IgD-negative memory B cell (primary cell): Measurements from ENCODE around the gene SELENON. TPM values are rescaled to one million over a fixed set of nuclear protein-coding genes. Genes with fewer than 3 reads are reported as not detected.

Experiments
- H3K27ac Mint-ChIP-seq, 3 donors: one replicate each; pipeline ENCODE4 v1.8.0; 2020 to 2022; ENCODE audit warnings: mild to moderate bottlenecking in 3 of 3, mixed read lengths in 3 of 3, moderate library complexity in 1 of 3
- H3K27me3 Mint-ChIP-seq: one replicate; pipeline ENCODE4 v1.8.0; 2021; ENCODE audit warnings: mixed read lengths
- H3K36me3 Mint-ChIP-seq: one replicate; pipeline ENCODE4 v1.8.0; 2020; ENCODE audit warnings: mild to moderate bottlenecking, mixed read lengths
- H3K4me1 Mint-ChIP-seq, 3 donors: one replicate each; pipeline ENCODE4 v1.8.0; 2020 to 2022; ENCODE audit warnings: mixed read lengths in 3 of 3, mild to moderate bottlenecking in 1 of 3
- H3K4me3 Mint-ChIP-seq, 4 donors: one replicate each; pipeline ENCODE4 v1.8.0; 2020 to 2022; ENCODE audit warnings: mild to moderate bottlenecking in 4 of 4, mixed read lengths in 4 of 4, moderate library complexity in 3 of 4
- H3K9me3 Mint-ChIP-seq, 3 donors: one replicate each; pipeline ENCODE4 v1.8.0; 2020 to 2021; ENCODE audit warnings: mixed read lengths in 3 of 3, mild to moderate bottlenecking in 1 of 3
- polyA plus RNA-seq: library from polyadenylated mRNA; unstranded; fragments of 300-500 nt; fragmentation: Illumina TruSeq; gene quantifications from one replicate; pipeline ENCODE4 v1.2.3, GENCODE V29; 2021

Gene SELENON
- polyA plus RNA-seq, 1 donor from 2014 or later = 1.2 TPM

DNA sequence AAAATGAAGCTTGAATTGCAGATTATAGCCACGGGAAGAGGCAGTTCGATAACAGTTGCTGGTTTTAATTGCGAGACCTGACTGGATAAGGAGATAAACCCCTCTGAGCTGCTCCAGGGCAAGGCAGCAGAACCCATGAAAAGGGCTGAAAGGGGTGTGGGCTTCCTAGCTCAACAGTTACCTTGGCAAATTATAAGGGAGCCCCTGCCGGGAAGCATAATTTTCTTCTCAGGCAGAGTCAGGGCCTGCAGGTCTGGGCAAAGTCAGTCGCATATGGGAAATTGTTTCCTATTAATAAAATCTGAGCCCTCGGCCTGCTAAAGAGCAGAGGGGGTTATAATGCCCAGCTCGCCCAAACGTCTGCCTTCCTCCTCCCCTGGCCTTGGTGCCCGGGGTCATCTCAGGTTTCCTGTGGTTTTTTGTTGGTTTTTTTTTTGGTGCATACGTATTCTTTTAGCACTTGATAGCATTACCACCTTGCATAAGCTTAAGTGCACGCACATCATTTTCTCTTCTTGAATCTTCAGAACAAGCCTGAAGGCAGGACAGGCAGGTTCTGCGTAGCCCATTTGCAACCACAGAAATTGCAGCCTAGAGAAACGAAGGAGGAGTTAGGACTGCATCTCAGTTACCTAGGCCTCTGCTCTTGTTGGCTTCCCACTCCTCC is 33.9 kb upstream of the SELENON start:
- Mint-ChIP-seq H3K36me3 (no peaks in the 10 kb centered on the region), H3K27ac (no peak overlapping the region), H3K4me1 (peaks cover 0 to 2% (median 1%) of the 10 kb centered on the region in 3 donors), H3K4me3 (no peak overlapping the region), H3K27me3 (peaks cover 6% of the 10 kb centered on the region), H3K9me3 (no peaks in the 10 kb centered on the region)

DNA sequence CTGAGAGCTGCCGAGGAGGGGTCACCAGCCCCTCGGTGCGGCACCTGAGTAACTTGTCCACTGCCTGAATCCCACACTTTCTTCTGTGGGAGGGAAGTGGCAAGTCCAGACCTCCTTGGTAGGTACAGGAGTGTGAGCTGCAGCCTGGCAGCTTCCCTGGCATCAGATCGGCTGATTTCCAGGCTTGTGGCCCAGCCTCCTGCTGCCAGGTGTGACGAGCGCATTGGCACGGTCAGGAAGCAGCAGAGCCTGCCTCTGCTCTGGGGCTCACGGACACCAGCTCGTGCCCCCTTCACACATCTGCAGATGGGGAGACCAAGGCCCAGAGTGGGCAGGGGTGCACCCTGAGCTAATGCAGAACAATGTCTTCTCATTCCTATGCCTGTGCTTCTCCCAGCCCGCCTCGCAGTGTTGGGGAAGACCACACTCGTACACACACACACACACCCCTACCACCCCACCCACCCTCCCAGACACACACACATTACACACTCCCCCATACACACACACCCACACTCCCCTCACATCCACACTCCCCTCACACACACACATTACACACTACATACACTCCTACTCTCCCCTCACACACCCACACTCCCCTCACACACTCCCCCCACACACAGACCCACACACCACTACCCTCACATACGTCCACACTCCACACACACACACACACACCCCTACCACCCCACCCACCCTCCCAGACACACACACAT is 33.1 kb upstream of the SELENON start:
- Mint-ChIP-seq H3K9me3 (no peaks in the 10 kb centered on the region), H3K27ac (no peak overlapping the region), H3K4me3 (no peak overlapping the region), H3K4me1 (peaks cover 0 to 7% (median 7%) of the 10 kb centered on the region in 3 donors), H3K27me3 (peaks cover 14% of the 10 kb centered on the region), H3K36me3 (no peaks in the 10 kb centered on the region)

DNA sequence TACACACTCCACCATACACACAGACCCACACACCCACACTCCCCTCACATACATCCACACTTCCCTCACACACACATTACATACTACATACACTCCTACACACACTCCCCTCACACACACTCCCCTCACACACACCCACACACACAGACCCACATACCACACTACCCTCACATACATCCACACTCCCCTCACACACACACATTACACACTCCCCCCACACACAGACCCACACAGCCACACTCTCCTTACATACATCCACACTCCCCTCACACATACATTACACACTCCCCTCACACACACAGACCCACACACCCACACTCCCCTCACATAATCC is 32.6 kb upstream of the SELENON start:
- Mint-ChIP-seq H3K36me3 (no peaks in the 10 kb centered on the region), H3K4me3 (no peak overlapping the region), H3K27ac (no peak overlapping the region), H3K27me3 (peaks cover 19% of the 10 kb centered on the region), H3K9me3 (no peaks in the 10 kb centered on the region), H3K4me1 (peaks cover 0 to 7% (median 7%) of the 10 kb centered on the region in 3 donors)

DNA sequence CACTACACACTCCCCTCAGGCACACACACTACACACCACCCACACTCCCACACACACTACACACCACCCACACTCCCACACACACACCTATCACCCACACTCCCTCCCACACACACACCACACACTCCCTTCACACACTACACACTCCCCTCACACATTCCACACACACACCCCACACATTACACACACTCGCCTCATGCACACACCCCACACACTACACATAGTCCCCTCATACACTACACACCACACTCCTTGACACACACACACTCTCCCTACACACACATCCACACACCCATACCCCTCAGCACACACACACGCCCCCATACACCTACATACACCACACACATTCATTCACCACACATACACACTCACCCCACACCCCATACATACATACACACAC is 31.0 kb upstream of the SELENON start:
- Mint-ChIP-seq H3K36me3 (peaks cover 2% of the 10 kb centered on the region), H3K27ac (no peak overlapping the region), H3K4me3 (no peak overlapping the region), H3K9me3 (no peaks in the 10 kb centered on the region), H3K27me3 (peaks cover 19% of the 10 kb centered on the region), H3K4me1 (peaks cover 0 to 11% (median 7%) of the 10 kb centered on the region in 3 donors)

DNA sequence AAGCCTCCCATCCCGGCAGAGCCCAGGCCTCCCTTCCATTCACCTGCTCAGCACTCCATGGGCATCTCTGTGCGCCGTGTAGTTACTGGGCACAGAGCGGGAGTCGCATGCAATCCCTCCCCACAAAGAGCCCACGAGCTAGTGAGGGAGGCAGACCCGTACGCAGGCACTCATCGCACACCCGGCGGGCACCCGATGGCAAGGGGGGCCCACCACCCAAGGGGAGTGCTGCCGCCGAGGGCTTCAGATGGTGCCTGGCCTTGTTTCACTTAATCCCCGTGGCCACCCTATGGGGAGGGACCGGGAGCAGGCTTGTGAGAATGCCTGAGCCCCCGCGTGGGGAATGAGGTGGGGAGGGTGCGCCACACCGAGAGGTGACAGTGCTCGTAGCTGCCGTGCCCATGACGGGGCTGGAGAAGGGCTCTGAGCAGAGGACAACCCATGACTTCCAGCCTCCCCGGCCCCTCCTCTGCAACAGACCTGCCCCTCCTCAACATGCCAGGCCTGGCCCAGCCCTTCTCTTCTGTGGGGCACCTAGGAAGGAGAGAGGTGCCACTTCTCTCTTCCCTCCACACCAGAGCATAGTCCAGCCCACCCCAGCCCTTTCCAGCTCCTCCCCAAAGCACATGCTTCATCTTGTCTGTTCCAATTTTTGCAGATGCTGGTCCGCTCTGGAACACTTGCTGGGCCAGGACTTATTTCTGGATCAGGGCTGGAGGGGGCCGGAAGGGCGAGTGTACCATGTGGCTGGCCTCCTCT is 30.2 kb upstream of the SELENON start:
- H3K4me1 Mint-ChIP-seq = peaks cover 2 to 18% (median 10%) of the 10 kb centered on the region in 3 donors
- no peak overlapping the region for H3K27ac Mint-ChIP-seq
- H3K9me3 Mint-ChIP-seq = no peaks in the 10 kb centered on the region
- no peak overlapping the region for H3K4me3 Mint-ChIP-seq
- H3K36me3 Mint-ChIP-seq = peaks cover 2% of the 10 kb centered on the region
- H3K27me3 Mint-ChIP-seq = peaks cover 19% of the 10 kb centered on the region

DNA sequence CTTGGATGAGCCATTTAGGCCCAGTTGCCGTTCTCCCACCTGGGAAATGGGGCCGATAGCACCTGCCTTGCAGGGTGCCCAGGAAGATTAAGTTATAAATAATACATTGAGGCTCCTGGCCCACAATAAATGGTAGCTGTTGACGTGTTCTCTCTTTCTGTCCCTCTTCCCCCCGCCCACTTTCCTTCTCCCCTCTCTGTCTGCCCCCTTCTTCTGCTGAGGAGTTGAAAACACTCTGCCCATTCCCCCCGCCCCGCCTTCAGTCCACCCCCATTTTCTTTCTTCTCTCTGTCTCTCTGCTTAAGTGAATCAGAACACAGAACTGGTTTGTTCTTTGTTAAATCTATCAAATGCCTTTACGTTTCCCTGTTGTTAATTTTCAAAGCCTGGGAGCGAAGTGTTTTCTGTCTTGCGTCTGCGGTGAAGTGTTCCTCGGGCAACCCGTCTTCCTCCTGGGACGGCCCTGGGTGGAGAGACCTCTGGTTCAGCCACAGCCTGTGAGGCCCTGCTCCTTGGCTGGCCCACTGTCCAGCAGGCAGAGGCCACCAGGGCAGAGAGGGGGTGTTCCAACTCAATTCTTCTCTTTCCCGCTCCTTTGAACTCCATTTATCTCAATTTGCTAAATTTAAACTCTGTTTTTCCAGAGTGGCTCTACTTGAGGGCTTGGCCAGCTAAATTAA is 29.3 kb upstream of the SELENON start:
- peak overlapping the region in 1 of 3 donors; percentile 65 for H3K27ac Mint-ChIP-seq
- peaks cover 2% of the 10 kb centered on the region for H3K36me3 Mint-ChIP-seq
- no peaks in the 10 kb centered on the region for H3K9me3 Mint-ChIP-seq
- peaks cover 10 to 27% (median 17%) of the 10 kb centered on the region in 3 donors for H3K4me1 Mint-ChIP-seq
- H3K4me3 Mint-ChIP-seq = peak overlapping the region in 1 of 4 donors; percentile 17
- H3K27me3 Mint-ChIP-seq = peaks cover 19% of the 10 kb centered on the region

DNA sequence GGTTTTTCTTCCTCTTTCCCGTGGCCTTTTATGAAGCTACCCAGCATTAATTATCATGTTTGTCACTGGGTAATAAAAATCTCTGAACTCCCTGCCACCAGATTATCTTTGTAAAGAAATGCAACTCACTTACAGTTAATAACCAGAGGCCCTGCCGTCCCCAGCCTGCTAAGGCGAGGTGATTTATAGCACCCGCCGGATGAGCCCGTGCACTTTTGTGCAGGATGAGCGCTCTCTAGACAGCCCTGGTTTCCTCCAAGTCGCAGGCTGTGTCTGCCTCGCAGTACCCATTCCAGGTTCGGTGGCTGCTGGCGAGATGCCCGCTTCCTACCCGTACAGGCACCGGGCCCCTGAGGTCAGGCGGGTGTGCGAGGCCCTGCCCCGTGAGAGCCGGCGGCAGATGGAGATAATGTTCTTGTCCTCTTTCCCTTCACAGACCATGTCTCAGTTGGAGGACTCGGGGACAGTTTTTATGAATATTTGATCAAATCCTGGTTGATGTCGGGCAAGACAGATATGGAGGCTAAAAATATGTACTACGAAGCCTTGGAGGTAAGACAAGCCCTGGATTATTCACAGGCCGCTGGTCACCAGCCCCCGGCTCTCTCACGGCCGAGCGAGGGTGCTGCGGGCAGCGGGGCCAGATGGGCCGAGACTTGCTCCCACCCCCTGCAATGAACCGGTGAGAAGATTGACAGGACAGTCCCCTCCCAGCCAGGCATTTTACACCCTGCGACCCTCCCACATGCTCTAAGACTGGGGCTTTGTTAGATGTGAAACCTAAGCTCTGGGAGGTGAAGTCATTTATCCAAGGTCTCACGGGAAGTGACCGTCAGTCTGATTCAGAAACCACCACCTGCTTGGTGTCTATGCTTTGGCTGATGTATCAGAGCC is 28.5 kb upstream of the SELENON start:
- no peaks in the 10 kb centered on the region for H3K9me3 Mint-ChIP-seq
- H3K36me3 Mint-ChIP-seq = peaks cover 2% of the 10 kb centered on the region
- H3K27ac Mint-ChIP-seq = peak overlapping the region in 1 of 3 donors; percentile 65
- peaks cover 11 to 27% (median 17%) of the 10 kb centered on the region in 3 donors for H3K4me1 Mint-ChIP-seq
- H3K4me3 Mint-ChIP-seq = peak overlapping the region in 1 of 4 donors; percentile 80
- peaks cover 19% of the 10 kb centered on the region for H3K27me3 Mint-ChIP-seq

DNA sequence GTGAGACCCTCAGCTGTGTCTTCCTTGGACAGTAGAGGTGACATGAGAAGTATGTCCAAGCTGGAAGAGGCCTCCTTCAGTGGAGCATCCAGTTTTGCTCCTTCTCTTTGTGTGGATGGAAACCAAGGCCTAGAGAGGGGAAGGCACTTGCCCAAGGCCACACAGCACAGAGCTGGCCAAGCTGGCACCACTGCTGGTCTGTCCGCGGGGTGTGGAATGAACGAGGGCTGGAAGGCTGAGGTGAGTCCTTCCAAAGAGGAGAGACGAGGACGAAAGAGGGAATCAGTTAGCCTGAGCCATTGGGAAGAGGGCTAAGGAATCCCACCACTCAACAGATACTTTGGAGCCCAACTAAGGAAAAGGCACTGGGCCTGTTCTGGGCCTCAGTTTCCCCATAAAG is 27.8 kb upstream of the SELENON start:
- peak overlapping the region in 1 of 3 donors; percentile 63 for H3K27ac Mint-ChIP-seq
- H3K4me1 Mint-ChIP-seq = peaks cover 11 to 27% (median 17%) of the 10 kb centered on the region in 3 donors
- H3K9me3 Mint-ChIP-seq = no peaks in the 10 kb centered on the region
- peaks cover 2% of the 10 kb centered on the region for H3K36me3 Mint-ChIP-seq
- no peak overlapping the region for H3K4me3 Mint-ChIP-seq
- H3K27me3 Mint-ChIP-seq = peaks cover 19% of the 10 kb centered on the region

DNA sequence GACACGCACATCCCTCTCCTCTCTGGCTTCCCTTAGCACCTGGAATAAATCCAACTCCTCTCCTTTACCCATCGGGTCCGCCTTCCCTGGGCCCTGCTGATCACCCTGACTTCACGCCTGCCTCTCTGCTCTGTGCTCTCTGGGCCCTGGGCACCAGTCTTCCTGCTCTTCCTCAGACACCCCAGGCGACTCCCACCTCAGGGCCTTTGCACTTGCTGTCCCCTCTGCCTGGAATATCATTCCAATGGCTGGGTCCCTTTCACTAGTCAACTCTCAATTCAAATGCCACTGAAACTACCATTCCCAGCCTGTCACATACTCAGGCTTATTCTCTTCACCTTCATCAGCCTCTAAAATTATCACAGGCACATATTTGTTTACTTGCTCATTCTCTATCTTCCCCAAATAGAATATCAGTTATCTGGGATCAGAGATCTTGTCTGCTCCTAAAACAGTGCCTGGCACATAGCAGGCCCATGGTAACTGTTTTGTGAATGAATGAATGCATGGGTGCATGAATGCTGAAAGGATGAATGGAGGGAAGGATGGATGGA is 27.2 kb upstream of the SELENON start:
- H3K9me3 Mint-ChIP-seq = no peaks in the 10 kb centered on the region
- H3K4me3 Mint-ChIP-seq = peak overlapping the region in 1 of 4 donors; percentile 35
- peaks cover 19% of the 10 kb centered on the region for H3K27me3 Mint-ChIP-seq
- H3K27ac Mint-ChIP-seq = peak overlapping the region in 1 of 3 donors; percentile 19
- peaks cover 2% of the 10 kb centered on the region for H3K36me3 Mint-ChIP-seq
- H3K4me1 Mint-ChIP-seq = peaks cover 16 to 30% (median 21%) of the 10 kb centered on the region in 3 donors

DNA sequence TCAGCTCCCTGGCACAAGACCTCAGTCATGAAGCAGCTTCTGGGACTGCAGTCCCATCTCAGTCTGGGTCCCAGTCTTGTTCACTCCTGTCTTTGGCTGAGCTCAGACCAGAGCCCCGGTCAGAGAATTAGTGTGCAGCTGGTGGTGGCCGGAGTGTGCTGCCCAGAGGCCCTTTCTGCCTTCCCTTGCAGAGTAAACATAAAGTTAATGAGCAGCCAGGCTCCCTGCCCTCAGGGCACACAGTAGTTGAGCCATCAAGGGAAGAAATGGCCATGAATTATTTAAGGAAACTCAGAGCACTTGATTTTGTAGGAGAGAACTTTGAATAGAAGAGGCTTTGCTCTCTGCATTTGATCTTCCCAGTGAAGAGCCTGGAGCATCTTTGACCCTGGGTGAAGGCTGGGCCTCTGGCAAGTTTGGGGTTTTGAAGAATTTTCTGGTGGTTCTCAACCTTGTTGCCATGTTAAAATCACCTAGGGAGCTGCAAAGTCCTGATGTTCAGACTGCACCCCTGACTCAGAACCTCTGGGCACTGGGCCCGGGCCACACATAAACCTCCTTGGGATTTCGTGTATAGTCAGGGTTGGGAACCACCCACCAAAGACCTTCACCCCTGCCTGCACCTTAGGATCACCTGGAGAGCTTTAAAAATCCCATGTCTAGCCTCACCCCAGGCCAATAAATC is 26.4 kb upstream of the SELENON start:
- no peaks in the 10 kb centered on the region for H3K9me3 Mint-ChIP-seq
- H3K4me3 Mint-ChIP-seq = no peak overlapping the region
- peaks cover 19% of the 10 kb centered on the region for H3K27me3 Mint-ChIP-seq
- peak overlapping the region in 1 of 3 donors; percentile 31 for H3K27ac Mint-ChIP-seq
- peaks cover 2% of the 10 kb centered on the region for H3K36me3 Mint-ChIP-seq
- H3K4me1 Mint-ChIP-seq = peaks cover 21 to 36% (median 23%) of the 10 kb centered on the region in 3 donors

DNA sequence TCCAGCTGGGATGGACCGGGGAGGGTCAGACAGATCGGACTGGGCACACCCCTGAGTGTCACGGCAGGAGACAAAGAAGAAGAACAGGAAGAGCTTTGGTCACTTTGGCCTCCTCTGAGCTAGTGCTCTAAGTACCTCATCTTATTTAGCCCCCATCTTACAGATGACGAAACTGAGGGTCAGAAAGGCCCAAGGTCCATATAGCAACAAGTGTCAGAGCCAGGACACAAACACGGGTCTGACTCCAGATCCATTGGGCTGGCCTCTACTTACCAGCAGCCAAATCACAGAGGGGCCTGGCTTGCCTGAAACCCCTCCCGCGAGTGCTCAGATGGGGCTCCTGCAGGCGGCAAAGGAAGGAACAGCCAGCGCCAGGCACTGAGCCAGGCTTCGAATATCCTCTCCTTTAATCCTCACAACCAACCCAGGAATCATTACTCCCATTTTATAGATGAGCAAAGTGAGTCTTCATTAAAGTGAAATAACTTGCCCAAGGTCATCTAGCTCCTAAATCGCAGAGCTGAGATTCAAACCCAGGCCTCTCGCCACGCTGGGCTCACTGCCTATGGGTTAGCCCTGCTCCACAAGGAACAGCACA is 25.7 kb upstream of the SELENON start:
- Mint-ChIP-seq H3K4me3 (peak overlapping the region in 1 of 4 donors; percentile 79), H3K36me3 (peaks cover 2% of the 10 kb centered on the region), H3K4me1 (peaks cover 21 to 37% (median 25%) of the 10 kb centered on the region in 3 donors), H3K27ac (peak overlapping the region in 2 of 3 donors; percentile 5 to 64), H3K27me3 (peaks cover 19% of the 10 kb centered on the region), H3K9me3 (no peaks in the 10 kb centered on the region)

DNA sequence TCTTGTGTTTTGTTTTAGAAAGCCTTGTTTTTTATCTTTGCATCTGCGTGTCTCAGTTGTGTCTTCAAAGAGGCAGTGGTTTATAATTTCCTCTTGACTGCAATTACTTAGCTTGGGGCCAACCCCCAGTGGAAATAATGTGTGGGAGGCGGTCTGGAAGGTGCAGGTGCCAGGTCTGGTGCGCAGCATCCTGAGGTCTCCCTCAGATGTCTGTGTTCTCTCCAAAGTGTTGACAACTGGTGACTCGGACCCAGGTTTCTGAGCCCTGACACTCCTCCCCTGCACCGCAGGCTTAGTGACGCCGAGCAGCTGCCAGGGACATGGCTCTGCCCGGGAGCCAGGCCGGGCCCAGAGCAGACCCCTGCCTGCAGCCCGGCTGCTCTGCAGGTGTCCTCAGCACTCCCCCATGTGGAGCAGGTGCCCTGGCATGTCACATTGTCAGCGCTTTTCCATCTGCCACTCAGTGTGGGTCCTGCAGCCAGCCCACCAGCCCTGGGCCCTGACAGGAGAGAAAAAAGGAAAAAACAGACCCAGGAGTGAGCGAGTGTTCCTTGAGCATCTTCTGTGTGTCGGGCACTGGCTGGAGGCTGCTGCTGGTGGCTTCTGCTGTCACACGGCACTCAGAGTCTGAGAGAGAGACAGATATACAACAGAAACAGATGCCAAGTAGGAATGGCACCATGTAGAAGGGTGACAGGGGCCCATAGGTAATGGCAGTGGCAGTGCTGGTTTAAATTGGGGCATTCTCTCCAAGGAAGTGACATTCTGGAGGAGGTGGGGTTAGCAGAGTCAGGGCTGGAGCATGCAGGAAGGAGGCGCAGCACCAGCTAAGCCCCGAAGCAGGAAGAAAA is 24.8 kb upstream of the SELENON start:
- peaks cover 21 to 37% (median 25%) of the 10 kb centered on the region in 3 donors for H3K4me1 Mint-ChIP-seq
- H3K27ac Mint-ChIP-seq = peak overlapping the region in 2 of 3 donors; percentile 5 to 69
- peak overlapping the region in 3 of 4 donors; percentile 44 to 79 (median 58) for H3K4me3 Mint-ChIP-seq
- H3K9me3 Mint-ChIP-seq = no peaks in the 10 kb centered on the region
- peaks cover 2% of the 10 kb centered on the region for H3K36me3 Mint-ChIP-seq
- H3K27me3 Mint-ChIP-seq = peaks cover 15% of the 10 kb centered on the region
